HG03097 (cell line): ENCODE measurements around the gene TMEM207.

Source experiments
- ATAC-seq: cut with Tn5 transposase; IDR thresholded peaks from one replicate; pipeline ENCODE4 v1.9.1; 2021; ENCODE audit not compliant: unreplicated experiment, low FRiP score

TMEM207 gene

DNA sequence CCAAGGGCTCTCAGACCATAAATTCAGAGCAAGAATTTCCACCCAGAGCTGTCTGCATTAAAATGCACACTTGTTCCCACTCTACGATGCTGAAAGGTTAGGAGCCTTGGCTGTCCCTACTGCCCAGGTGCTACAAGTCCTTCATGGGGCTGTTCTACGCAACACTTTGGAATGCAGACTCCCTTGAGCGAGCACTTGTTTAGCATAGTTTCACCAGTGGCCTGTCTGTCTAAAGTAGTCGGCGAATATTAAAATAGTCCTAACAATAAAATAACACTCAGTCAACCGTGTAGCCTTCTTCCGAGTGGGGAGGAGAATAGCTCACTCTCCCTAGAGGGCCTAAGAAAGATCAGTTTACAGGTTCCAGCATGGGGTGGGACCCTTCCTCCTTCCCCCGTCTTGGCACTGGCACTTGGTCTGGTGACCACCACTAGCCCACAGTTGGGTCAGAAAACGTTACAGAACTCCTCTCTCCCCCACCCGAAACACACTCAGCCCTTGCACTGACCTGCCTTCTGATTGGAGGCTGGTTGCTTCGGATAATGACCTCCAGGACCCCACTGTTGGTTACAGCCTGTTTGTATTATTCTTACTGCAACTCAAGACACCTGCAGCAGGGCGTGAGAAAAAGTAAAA, 62.0 kb downstream of the TMEM207 start, which contains the start of gene CLDN16:
TSS of gene CLDN16 (plus strand) at position 586 of the 636 bp plus-strand sequence. CDS start 167 bp downstream, outside the sequence.
- ATAC-seq, result no peak

GRCh38 chr3:190385731-190386688, 63.7 kb downstream of the TMEM207 start:
- no peak for ATAC-seq

DNA sequence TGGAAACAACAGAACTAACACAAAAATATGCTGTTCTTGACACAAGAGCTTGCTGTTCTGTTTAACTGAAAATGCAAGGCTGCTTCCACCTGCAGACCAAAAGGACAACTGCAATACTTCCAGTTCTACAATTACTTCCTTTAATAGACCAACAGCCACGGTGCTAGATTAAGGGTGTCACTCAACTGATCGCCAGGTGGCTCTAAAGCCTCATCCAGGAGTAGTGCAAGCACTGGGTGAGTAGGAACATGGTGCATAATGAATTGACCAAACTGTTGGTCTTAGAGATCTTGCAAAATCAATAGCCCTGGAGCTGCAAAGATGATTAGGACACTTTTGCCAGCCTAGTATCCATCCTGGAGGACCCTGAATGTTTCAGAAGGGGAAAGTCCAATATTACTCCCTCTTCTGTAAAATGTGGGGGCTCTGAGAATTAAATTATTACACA, 65.4 kb downstream of the TMEM207 start:
- peak; percentile 85 for ATAC-seq

DNA sequence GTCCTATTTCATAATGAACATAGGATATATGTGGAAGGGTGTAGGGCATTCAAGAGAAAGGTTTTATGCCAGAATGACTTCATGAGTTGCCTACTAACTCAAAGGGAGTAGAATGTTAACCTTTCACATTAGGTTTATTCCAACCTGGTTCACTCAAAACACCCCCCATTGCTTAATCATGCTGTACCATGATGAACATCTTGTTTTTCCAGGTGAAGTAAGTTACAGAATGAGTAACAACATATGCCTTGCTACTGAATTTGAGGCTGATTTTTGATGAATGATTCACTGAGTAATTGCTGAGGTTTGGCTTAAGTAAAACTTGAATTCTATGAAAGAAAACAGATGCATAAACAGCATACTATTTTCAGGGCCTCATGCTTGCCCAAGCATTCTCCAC, 67.6 kb downstream of the TMEM207 start:
- ATAC-seq, result no peak

DNA sequence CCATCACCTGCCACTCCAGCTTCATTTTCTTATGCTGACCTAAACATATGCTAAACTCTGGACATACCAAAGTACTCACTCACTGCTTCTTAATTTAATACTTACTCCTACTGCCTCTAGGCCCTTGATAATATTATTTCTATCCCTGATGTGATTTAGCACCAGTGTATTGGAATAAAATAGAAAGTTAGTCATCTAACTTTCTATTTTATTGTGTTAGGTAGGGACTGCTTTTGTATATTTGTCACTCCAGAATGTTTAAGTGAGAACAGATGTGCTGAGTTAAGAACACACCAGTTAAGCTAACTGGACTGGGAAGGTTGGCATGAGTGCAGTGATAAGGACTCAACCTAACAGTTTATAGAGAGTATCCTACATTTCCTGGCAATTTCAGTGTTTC, 68.3 kb downstream of the TMEM207 start:
- ATAC-seq, result no peak

- no peak for ATAC-seq
Observed at GRCh38 chr3:190380184-190380583, 69.5 kb downstream of the TMEM207 start.
